ENCODE results near the gene MAGI1.

Gene MAGI1

DNA sequence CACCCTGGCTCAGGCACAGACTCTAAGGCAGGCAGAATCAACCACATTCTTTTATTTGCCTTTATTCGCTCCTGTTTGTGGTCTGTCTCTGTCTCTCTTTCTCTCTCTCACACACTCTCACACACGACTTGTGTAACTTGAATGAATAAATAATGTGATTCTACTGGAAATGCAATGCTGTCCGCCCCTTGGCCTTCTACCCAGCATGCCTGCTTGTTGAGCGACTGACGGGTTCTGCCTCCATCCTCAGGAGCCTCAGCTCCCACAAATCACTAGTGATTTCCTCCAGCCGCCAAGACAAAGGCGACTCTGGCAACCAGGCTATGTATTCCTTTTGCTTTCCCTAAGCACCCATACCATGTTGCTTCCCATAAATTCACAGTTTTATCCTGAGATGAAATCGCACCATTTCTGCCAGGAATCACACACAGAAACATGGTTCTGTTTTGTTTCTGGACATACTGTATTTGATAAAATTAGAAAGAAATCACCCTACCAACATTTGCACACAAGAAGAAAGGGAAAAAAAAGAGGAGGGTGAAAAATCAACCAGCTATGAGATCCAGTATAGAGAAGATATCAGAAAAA is 460.8 kb downstream of the MAGI1 start:
- Histone ChIP-seq H3K4me2 (no peak overlapping the region), H3K27me3 (ENCODE audit: insufficient read depth, low read depth) (no peaks in the 10 kb centered on the region), H3K4me3 (IDR thresholded peaks at IDR 0.05; ENCODE audit: insufficient read depth, low read depth, low read length) (no peak overlapping the region), H3K9ac (no peak overlapping the region), H3K36me3 (ENCODE audit: insufficient read depth) (no peaks in the 10 kb centered on the region), H2AFZ (ENCODE audit: low read depth) (no peak overlapping the region), H4K20me1 (ENCODE audit: insufficient read depth) (no peaks in the 10 kb centered on the region), H3K4me1 (ENCODE audit: low read depth, poor library complexity, severe bottlenecking) (peaks cover 3% of the 10 kb centered on the region), H3K27ac (no peak overlapping the region), H3K79me2 (ENCODE audit: insufficient read depth, low read depth) (no peaks in the 10 kb centered on the region)
- TF ChIP-seq, protein P1, sequence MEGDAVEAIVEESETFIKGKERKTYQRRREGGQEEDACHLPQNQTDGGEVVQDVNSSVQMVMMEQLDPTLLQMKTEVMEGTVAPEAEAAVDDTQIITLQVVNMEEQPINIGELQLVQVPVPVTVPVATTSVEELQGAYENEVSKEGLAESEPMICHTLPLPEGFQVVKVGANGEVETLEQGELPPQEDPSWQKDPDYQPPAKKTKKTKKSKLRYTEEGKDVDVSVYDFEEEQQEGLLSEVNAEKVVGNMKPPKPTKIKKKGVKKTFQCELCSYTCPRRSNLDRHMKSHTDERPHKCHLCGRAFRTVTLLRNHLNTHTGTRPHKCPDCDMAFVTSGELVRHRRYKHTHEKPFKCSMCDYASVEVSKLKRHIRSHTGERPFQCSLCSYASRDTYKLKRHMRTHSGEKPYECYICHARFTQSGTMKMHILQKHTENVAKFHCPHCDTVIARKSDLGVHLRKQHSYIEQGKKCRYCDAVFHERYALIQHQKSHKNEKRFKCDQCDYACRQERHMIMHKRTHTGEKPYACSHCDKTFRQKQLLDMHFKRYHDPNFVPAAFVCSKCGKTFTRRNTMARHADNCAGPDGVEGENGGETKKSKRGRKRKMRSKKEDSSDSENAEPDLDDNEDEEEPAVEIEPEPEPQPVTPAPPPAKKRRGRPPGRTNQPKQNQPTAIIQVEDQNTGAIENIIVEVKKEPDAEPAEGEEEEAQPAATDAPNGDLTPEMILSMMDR (conservative IDR thresholded peaks at IDR 0.05; ENCODE audit: low read depth, low read length): no peak

DNA sequence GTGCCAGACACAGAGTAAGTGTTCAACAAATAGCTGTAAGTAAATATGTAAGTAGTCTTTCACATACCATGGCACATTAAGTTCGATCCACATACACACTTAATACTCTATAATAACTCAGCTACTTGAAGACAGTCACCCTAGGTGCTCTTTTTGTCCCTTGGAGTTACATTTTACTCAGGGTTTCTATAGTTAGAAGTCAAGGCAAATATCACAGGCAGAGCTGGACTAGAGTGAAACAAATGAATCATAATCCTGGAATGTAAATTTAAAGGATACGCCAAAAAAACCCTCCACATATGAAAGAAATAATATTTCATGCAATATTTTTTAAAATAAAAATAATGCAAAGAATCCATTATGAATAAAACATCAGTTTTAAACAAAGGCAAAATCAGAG is 461.8 kb downstream of the MAGI1 start:
- Histone ChIP-seq H3K36me3 (ENCODE audit: insufficient read depth) (no peaks in the 10 kb centered on the region), H3K27me3 (ENCODE audit: insufficient read depth, low read depth) (no peaks in the 10 kb centered on the region), H3K4me2 (no peak overlapping the region), H3K27ac (no peak overlapping the region), H3K9ac (no peak overlapping the region), H3K79me2 (ENCODE audit: insufficient read depth, low read depth) (no peaks in the 10 kb centered on the region), H3K4me1 (ENCODE audit: low read depth, poor library complexity, severe bottlenecking) (peaks cover 3% of the 10 kb centered on the region), H3K4me3 (IDR thresholded peaks at IDR 0.05; ENCODE audit: insufficient read depth, low read depth, low read length) (no peak overlapping the region), H4K20me1 (ENCODE audit: insufficient read depth) (no peaks in the 10 kb centered on the region), H2AFZ (ENCODE audit: low read depth) (no peak overlapping the region)
- TF ChIP-seq, protein P1 (conservative IDR thresholded peaks at IDR 0.05; ENCODE audit: low read depth, low read length): no peak

DNA sequence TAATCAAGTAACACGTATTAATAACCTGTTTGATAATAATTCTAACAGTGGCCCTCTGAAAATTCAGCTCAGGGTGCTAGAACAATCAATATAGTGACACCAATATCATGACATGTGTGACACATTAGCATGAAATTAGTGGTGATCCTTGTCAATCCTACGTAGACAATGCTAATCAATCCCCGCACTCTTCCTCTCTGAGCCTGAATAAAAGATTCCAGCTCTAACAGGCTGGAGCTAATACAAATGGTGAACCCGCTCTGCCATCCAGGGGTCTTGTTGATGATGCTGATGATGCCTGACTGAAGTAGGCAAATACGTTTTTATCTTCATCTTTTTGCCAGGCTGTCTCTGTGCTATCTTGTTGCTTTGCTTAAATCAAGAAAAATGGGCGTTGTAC is 462.5 kb downstream of the MAGI1 start:
- Histone ChIP-seq H3K36me3 (ENCODE audit: insufficient read depth) (no peaks in the 10 kb centered on the region), H3K9ac (no peak overlapping the region), H4K20me1 (ENCODE audit: insufficient read depth) (no peaks in the 10 kb centered on the region), H3K79me2 (ENCODE audit: insufficient read depth, low read depth) (no peaks in the 10 kb centered on the region), H3K27ac (no peak overlapping the region), H3K4me2 (no peak overlapping the region), H3K4me3 (IDR thresholded peaks at IDR 0.05; ENCODE audit: insufficient read depth, low read depth, low read length) (no peak overlapping the region), H3K27me3 (ENCODE audit: insufficient read depth, low read depth) (no peaks in the 10 kb centered on the region), H3K4me1 (ENCODE audit: low read depth, poor library complexity, severe bottlenecking) (no peaks in the 10 kb centered on the region), H2AFZ (ENCODE audit: low read depth) (no peak overlapping the region)
- TF ChIP-seq, protein P1 (conservative IDR thresholded peaks at IDR 0.05; ENCODE audit: low read depth, low read length): no peak

- Histone ChIP-seq H3K9ac (no peak overlapping the region), H3K79me2 (ENCODE audit: insufficient read depth, low read depth) (no peaks in the 10 kb centered on the region), H3K27ac (no peak overlapping the region), H3K4me3 (IDR thresholded peaks at IDR 0.05; ENCODE audit: insufficient read depth, low read depth, low read length) (no peak overlapping the region), H3K4me1 (ENCODE audit: low read depth, poor library complexity, severe bottlenecking) (no peaks in the 10 kb centered on the region), H4K20me1 (ENCODE audit: insufficient read depth) (no peaks in the 10 kb centered on the region), H3K4me2 (no peak overlapping the region), H3K27me3 (ENCODE audit: insufficient read depth, low read depth) (no peaks in the 10 kb centered on the region), H2AFZ (ENCODE audit: low read depth) (no peak overlapping the region), H3K36me3 (ENCODE audit: insufficient read depth) (no peaks in the 10 kb centered on the region)
- TF ChIP-seq, protein P1 (conservative IDR thresholded peaks at IDR 0.05; ENCODE audit: low read depth, low read length): no peak
These were observed 463.3 kb downstream of the MAGI1 start for GRCh38 chr3:65575376-65575840.
